Suprapubic skin (tissue), 4 donors: ENCODE results near the gene VKORC1L1. TPM values are rescaled to one million over a fixed set of nuclear protein-coding genes. Genes with fewer than 3 reads are reported as not detected.

Experiments used
- DNase-seq, 2 donors: peaks; one replicate each; pipeline ENCODE4 v3.0.0-alpha.2; 2019; ENCODE audit warnings: low spot score in 2 of 2
- H3K27ac ChIP-seq: fragments of 200-600 bp; sonication (generic); one replicate; pipeline ENCODE4 v1.5.1; 2019
- H3K27me3 ChIP-seq: fragments of 200-600 bp; sonication (generic); one replicate; pipeline ENCODE4 v1.5.1; 2019
- H3K36me3 ChIP-seq: fragments of 200-600 bp; sonication (generic); one replicate; pipeline ENCODE4 v1.5.1; 2019
- H3K4me1 ChIP-seq: fragments of 200-600 bp; sonication (generic); one replicate; pipeline ENCODE4 v1.5.1; 2019
- H3K4me3 ChIP-seq: fragments of 200-600 bp; sonication (generic); one replicate; pipeline ENCODE4 v1.5.1; 2019; ENCODE audit warnings: mild to moderate bottlenecking
- H3K9me3 ChIP-seq: fragments of 200-600 bp; sonication (generic); one replicate; pipeline ENCODE4 v1.5.1; 2019
- CTCF ChIP-seq, 2 donors: fragments of 200-600 bp in 1 of 2; fragments of 450-650 bp in 1 of 2; sonication (generic) in 1 of 2; IDR thresholded peaks; one replicate each; pipeline ENCODE4 v1.5.1; 2016 to 2019; ENCODE audit warnings: antibody characterized with exemption in 2 of 2, mild to moderate bottlenecking in 1 of 2, moderate library complexity in 1 of 2
- EP300 ChIP-seq: sonication (generic); formaldehyde crosslinking; IDR thresholded peaks from one replicate; pipeline ENCODE4 v1.6.1; 2017; ENCODE audit warnings: antibody characterized with exemption
- POLR2A ChIP-seq, 2 donors: fragments of 450-650 bp; IDR thresholded peaks; one replicate each; pipeline ENCODE4 v1.6.1; 2017; ENCODE audit warnings: antibody characterized with exemption in 2 of 2, mild to moderate bottlenecking in 2 of 2, moderate library complexity in 2 of 2
- POLR2AphosphoS5 ChIP-seq, 3 donors: sonication (generic); formaldehyde crosslinking; IDR thresholded peaks; one replicate each; pipeline ENCODE4 v1.6.1; 2017; ENCODE audit warnings: antibody characterized with exemption in 3 of 3
- WGBS: methylation state at CpG from one replicate; pipeline ENCODE4 v1.1.5; 2018; 5-methylcytosine and 5-hydroxymethylcytosine counted together
- total RNA-seq, 4 donors: library from RNA; depleted of rRNA; stranded (reverse); fragments of >200 nt; gene quantifications; one replicate each; pipeline ENCODE4 v1.1.0, GENCODE V29; 2016

VKORC1L1 gene
- total RNA-seq, 4 donors from 2014 or later: 21.5 to 27.6 (median 24.2) TPM

DNA sequence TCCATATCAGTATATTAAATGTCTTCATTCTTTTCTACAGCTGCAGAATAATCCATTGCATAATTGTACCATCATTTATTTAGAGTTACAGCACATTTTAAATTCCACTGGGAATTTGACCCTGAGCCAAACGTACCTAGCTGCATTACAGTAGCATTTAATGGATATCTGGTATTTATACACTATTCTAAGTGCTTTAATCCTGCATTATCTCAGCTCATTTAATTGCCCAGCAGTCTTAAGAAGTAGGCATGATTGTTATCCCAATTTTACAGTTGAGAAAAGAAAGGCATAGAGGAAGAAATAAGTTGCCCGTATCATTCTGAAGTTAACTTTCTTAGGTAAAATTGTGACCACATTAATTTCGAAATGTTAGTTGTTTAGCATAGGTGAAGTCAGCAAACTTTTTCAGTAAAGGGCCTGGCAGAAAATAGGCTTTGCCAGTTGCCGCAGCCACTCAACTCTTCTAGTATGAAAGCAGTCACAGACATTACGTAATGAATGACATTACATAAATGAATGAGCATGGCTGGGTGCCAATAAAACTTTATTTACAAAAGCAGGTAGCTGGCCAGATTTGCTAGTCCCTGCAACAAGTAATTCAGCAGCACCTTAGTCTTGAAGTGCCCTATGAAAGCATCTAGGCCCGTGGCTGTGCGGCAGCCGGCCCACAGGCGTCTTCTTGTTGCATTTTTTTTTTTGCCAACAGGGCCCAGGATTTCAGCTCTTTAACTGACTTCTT, 79.1 kb downstream of the VKORC1L1 start:
- Histone ChIP-seq H3K9me3 (no peaks in the 10 kb centered on the region), H3K4me3 (no peak overlapping the region), H3K27me3 (no peaks in the 10 kb centered on the region), H3K27ac (no peak overlapping the region), H3K4me1 (peaks cover 2% of the 10 kb centered on the region), H3K36me3 (peaks cover 31% of the 10 kb centered on the region)
- WGBS: 83% methylated on average over 9 of the region's 9 CpGs
- TF ChIP-seq EP300: no peak
- no peak for TF ChIP-seq POLR2A (IDR thresholded peaks at IDR 0.05)
- TF ChIP-seq POLR2AphosphoS5 (IDR thresholded peaks at IDR 0.05): no peak
- no peak for TF ChIP-seq CTCF (IDR thresholded peaks at IDR 0.05)
- peak in 1 of 2 donors; percentile 15 for DNase-seq

- no peak for DNase-seq
- Histone ChIP-seq H3K4me3 (no peak overlapping the region), H3K27me3 (no peaks in the 10 kb centered on the region), H3K36me3 (peaks cover 40% of the 10 kb centered on the region), H3K9me3 (no peaks in the 10 kb centered on the region), H3K4me1 (no peaks in the 10 kb centered on the region), H3K27ac (no peak overlapping the region)
- TF ChIP-seq EP300: no peak
- no peak for TF ChIP-seq POLR2A (IDR thresholded peaks at IDR 0.05)
- TF ChIP-seq POLR2AphosphoS5 (IDR thresholded peaks at IDR 0.05): no peak
- TF ChIP-seq CTCF (IDR thresholded peaks at IDR 0.05): no peak
- WGBS: 89% methylated on average over 5 of the region's 5 CpGs
Observed at GRCh38 chr7:65953001-65953720, 80.3 kb downstream of the VKORC1L1 start.

- Histone ChIP-seq H3K27me3 (no peaks in the 10 kb centered on the region), H3K4me1 (no peaks in the 10 kb centered on the region), H3K9me3 (no peaks in the 10 kb centered on the region), H3K36me3 (peaks cover 45% of the 10 kb centered on the region), H3K27ac (no peak overlapping the region), H3K4me3 (no peak overlapping the region)
- TF ChIP-seq POLR2AphosphoS5 (IDR thresholded peaks at IDR 0.05): no peak
- TF ChIP-seq POLR2A (IDR thresholded peaks at IDR 0.05): no peak
- TF ChIP-seq CTCF (IDR thresholded peaks at IDR 0.05): no peak
- no peak for TF ChIP-seq EP300
- DNase-seq: peak in 1 of 2 donors; percentile 50
- WGBS: 92% methylated on average over 15 of the region's 15 CpGs
Observed at GRCh38 chr7:65953890-65954450, 81.1 kb downstream of the VKORC1L1 start.

- peaks cover 63% of the 10 kb centered on the region for H3K36me3 ChIP-seq
- H3K4me3 ChIP-seq: no peak overlapping the region
- 93% methylated on average over 4 of the region's 4 CpGs for WGBS
- no peak for TF ChIP-seq POLR2AphosphoS5 (IDR thresholded peaks at IDR 0.05)
- DNase-seq: no peak
- no peaks in the 10 kb centered on the region for H3K4me1 ChIP-seq
- H3K27me3 ChIP-seq: no peaks in the 10 kb centered on the region
- no peak overlapping the region for H3K27ac ChIP-seq
- no peaks in the 10 kb centered on the region for H3K9me3 ChIP-seq
Observed at GRCh38 chr7:65955718-65956117, 82.8 kb downstream of the VKORC1L1 start.

- 81% methylated on average over 19 of the region's 19 CpGs for WGBS
- Histone ChIP-seq H3K27ac (no peak overlapping the region), H3K4me1 (no peaks in the 10 kb centered on the region), H3K4me3 (no peak overlapping the region), H3K9me3 (no peaks in the 10 kb centered on the region), H3K27me3 (no peaks in the 10 kb centered on the region), H3K36me3 (peaks cover 91% of the 10 kb centered on the region)
- no peak for DNase-seq
- TF ChIP-seq POLR2AphosphoS5 (IDR thresholded peaks at IDR 0.05) (no peak), POLR2A (IDR thresholded peaks at IDR 0.05) (no peak), EP300 (no peak)
Observed at GRCh38 chr7:65960351-65961074, 87.6 kb downstream of the VKORC1L1 start.
